NCI-H524 (cell line): ENCODE measurements around the gene PALB2.
A peak's percentile ranks its signal among the peaks of the same experiment; 100 is the strongest.

ENCODE experiments used
- DNase-seq, 2 experiments: peaks; one replicate each; lab custom pipeline; 2025; lab: John Stamatoyannopoulos, UW

The PALB2 gene

DNA sequence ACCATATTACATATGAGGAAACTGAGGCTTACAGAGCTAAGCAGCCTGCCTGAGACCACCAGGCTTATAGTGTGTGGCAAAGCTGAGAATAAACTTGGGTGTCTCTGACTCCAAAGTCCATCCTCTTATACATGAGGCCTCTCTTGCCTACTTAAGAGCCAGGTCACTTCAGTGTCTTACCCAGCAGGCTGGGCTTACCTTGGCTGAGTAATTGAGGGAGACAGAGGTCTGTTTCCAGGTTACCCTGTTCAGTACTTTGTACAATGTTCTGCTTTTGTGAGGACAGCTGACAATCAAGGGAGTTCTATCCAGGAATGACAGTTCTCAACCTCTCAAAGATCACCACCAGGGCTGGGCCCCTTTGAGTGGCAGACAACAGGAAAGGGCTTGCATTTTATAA is 59.3 kb downstream of the PALB2 start:
- DNase-seq = no peak

DNA sequence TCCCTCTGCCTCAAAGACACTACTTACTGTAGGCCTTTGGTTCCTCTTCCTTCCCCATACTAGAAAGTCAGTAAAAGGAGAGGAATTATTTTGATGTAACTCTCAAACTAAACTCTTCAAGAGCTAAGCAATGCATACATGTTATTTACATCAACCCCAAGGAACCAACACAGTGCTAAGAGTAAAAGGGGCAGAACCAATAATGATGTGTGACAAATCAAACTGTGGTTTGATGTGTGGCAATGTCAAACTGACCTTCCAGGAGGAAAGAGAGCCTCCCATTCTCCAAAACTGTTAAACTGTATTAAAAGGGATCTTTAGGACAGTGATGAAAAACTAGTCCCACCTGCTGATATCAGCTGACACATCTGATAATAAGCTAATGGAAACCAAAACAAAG is 60.7 kb downstream of the PALB2 start:
- no peak for DNase-seq

- DNase-seq = no peak
These were observed 61.7 kb downstream of the PALB2 start for GRCh38 chr16:23579371-23579770.

DNA sequence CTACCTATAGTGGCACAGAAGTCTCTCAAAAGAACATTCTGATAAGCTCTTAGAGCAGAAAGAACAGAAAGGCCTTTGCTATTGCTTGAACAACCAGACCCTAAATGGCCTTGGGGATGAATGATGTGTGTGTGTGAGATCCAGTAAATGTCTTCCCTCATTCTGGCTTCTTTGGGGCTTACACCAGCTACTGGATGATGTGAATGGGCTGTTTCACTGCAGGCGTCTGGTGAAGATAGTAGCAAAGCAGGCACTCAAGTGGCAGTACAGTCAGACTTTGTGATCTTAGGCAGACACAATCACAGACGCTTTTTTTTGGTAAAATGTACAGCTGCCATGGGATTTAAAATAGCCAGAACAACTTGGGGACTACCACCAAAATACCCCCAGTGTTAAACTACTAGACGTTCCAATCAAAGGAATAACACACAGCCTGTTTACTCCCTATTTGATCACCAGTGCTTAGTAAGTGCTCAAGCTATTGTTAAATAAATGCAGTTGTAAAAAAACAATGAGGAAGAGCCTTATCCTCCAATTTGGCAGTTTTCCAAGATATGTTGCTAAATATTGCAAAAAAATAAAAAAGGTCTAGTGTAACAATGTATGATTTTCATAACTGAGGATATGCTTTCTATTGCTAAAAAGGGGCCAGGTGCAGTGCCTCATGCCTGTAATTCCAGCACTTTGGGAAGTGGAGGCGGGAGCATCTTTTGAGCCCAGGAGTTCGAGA is 62.8 kb downstream of the PALB2 start:
- no peak for DNase-seq

DNA sequence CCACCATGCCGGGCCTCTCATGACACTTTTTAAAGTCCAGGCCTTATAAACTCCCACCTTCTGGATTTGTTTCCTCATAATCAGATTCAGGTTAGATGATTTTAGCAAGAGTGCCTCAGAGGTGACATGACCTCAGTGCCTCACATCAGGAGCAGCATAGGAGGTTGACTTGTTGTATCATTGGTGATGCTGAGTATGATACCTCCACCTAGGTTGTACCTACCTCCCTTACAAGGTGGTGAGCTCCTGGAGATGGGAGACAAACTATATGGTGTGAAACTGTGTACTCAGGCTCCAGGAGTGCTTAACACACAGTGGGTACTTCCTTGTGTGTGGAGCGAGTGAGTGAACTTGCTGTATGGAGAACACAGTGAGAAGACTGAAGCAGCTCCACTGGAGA is 63.6 kb downstream of the PALB2 start:
- no peak for DNase-seq

DNA sequence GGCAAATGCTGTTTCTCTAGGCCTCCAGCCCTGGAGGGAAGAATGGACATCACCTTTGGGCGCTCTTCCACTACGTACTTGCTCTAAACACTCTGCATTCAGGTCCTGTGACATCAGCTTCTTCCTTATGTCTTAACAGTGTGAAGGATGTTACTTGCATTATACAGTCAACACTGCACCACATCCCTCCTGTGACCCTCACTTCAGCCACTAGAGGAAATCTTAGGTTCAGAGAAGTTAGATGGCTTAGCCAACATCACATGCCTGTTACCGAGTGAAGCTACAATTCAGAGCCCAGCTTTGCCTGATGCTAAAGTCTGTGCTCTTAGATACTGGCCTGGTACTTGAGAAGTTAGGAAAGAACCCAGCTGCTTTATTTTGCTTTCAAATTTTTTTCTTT is 65.3 kb downstream of the PALB2 start:
- no peak for DNase-seq

DNA sequence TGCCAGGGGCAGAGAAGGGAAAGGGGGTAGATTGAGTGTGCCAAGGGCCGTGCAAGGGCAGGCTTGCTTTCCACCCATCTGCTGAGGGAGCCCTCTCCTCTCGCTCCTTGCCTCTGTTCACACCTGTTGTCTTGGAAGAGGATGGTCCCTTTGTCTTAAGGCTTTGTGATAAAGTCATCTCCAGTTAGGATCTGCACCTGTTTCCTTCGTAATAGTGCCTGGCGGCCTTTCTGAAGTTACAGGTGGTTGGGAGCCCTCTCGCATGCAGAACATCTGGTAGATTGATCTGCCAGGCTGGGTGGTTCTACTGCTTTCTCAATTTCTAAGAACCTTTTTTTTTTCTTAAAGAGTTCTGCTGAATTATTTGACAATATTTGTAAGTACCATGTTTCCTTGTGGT is 67.3 kb downstream of the PALB2 start:
- DNase-seq = no peak

GRCh38 chr16:23572394-23572793 is 68.7 kb downstream of the PALB2 start:
- no peak for DNase-seq

DNA sequence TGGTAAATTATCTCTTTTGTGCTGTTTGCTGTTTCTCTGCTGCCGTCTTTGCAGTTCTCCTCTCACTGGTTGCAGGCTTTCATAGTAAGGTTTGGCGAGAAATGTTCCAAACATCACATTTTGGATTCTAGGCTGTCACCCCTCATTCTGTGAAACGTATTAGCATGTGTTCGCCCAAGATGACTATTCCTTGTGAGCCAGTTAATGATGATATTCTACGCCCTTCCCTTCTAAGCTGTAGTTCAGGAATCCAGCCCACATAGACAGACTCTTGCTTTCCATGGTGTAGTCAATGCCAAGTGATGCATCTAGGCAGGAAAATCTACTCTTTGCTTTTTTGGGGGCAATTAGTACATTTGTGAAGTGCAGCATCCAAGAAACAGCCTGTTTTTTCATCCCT is 69.2 kb downstream of the PALB2 start:
- no peak for DNase-seq

DNA sequence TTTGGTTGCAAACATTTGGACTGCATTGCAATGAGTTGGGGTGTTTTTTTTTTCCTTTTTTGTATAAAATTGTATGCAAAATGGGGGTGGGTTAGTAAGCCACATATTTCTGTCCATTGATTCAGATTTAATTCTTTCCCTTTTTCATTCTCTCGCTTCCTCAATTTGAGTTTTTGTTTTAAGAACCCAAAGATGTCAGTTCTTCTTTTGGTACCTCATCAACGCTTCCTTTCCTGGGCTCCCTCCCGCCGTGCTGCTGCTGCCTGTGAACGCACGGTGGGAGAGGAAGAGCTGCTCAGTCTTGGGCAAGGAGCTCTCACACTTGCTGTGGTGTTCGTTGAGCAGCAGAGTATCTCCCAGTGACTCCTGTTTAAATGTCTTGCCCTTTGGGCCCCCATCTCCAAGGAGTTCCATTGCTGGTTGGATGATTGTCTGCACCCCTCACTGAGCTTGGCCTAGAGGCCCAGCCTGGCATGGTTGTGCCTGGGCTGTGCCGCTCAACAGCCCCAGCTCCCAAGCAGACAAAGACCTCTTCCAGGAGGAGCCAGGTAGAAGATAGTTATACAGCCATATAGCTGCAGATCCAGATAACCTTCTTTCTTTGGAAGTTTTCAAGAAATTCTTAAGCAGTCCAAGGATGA is 70.0 kb downstream of the PALB2 start:
- DNase-seq = no peak

DNA sequence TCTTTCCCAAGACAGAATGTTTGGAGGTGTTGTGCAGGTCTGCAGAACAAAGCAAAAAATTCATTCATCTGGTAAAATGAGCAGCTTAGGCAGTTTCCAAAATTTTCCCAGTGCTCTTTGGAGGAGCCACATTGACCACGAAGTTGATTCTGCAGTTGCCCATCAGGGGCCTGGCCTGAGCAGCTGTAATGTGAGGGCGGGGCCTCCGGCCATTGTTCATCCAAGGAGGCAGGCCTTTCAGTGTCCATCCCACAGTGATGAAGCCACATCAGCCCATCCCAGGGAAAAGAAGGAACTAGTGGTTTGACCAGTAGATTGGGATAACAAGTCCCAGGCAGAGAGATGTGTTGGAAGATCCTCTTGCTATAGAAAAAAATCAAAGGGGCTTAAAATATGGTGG is 73.5 kb downstream of the PALB2 start:
- DNase-seq = no peak

GRCh38 chr16:23566724-23567123 is 74.4 kb downstream of the PALB2 start:
- DNase-seq = no peak

- no peak for DNase-seq
These were observed 76.3 kb downstream of the PALB2 start for GRCh38 chr16:23564575-23565363.

DNA sequence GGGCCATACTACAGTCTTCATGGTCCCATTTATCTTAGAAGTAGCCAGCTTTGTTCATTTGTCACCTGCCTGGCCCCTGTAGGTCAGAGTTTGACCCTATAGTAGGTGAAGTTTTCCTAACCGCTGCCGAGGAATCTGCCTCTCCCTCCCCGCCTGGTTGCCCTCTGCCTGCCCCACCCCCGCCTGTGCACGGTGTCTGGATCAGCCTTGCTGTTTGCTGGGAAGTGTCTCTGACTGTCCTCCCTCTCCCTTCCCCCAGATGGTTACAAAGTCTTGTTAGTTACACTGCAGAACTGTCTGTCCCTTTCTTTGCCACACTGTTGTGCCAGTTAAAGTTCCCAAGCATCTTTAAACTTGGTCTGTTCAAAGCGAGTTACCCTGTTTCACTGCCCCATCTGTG is 77.9 kb downstream of the PALB2 start:
- DNase-seq = no peak

- no peak for DNase-seq
These were observed 78.6 kb downstream of the PALB2 start for GRCh38 chr16:23562505-23562904.

DNA sequence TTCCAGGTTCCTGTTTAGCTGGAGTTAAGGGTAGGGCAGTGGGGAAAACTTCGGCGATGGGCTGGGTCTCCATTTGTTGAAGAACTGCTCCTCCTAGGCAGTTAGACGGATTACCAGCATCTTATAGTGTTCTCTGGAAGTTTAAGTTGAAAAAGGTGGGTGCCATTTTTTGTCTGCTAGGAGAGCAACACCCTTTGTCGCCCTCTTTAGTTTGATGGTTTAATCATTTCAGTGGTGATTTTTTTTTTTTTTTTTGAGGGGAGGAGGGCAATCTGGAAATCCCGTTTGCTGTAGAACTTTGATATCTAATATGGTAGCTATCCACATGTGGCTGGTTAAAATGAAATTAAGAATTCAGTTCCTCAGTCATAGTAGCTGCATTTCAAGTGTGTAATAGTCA is 79.5 kb downstream of the PALB2 start:
- no peak for DNase-seq

- DNase-seq = peak in 1 of 2 experiments; percentile 18
These were observed 83.1 kb downstream of the PALB2 start for GRCh38 chr16:23557779-23558702.

DNA sequence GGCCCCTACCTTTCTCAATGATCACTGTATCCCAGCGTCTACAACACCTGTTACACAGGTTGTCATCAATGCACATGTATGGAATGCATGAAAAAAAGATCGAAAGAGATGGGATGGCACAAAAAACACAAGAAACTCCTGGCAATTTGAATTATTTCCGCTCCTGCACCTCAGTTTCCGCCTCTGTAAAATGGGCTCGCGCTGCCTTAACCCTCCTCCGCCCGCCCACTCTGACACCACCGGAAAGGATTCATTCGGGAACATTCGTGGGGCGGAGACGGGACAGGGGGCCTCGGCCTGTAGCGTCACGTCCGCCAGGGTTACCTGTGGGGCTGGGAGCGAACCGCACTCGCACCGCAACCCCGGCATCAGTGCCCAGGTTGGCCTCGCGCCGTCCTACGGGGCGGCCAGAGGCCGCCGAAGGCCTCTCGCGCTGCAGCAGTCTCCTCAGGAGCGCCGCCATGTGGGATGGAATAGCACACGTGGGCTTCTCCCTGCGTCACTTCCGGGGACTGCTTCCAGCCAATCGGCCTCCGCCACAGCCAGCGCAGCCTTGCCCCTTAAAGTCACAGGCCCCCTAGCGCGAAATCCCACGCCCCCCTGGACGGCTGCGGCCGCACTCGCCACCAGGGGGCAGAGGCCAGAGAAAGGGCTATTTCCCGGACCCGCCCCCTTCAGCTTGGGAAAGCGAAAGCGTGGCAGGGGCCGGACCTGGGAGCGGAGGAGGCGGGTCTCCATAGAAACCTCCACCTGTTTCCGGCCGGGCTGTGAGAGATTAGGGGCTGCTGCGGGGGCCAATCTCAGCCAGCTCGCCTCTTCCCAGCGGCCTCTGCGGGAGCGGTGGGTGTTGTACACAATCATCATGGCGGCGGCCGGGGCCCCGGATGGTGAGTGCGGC is 84.0 kb downstream of the PALB2 start, which contains the start of the genes EARS2 and UBFD1:
EARS2 (minus strand) TSS at position 470 of the 898 bp plus-strand sequence; CDS start at position 463, 7 bp downstream.
UBFD1 (plus strand) TSS at position 847 of the 898 bp plus-strand sequence; CDS start at position 863, 16 bp downstream.
- DNase-seq = peak; percentile 99

DNA sequence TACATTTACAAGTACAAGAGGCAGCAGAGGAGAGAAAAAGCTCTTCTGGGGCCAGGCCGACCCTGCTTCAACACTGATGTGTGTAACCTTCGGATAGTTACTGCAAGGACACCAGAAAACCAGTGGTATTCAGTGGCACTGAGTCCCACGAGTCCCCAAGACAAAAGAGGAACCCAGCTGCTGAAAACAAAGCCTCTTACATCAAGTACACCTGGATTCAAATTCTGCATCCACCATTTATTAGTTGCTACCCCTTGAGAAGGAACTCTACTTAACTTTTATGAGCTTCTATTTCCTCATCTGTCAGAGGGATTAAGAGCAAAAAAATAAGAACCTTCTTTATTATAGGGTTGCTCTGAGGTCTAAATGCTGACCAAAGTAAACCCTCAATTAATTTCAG is 86.6 kb downstream of the PALB2 start:
- DNase-seq = no peak
